Liver (tissue), 9 donors: ENCODE measurements around the gene PTPRD. TPM values are rescaled to one million over a fixed set of nuclear protein-coding genes. Genes with fewer than 3 reads are reported as not detected.

Source experiments
- DNase-seq: peaks from one replicate; pipeline ENCODE4 v3.0.0-alpha.2; 2017; ENCODE audit warnings: low spot score
- H3K27ac ChIP-seq, 2 donors: one replicate each; pipeline ENCODE4 v1.7.0; 2013; ENCODE audit warnings: inconsistent platforms in 2 of 2, low read length in 2 of 2, control low read depth in 1 of 2, low read depth in 1 of 2, mild to moderate bottlenecking in 1 of 2
- H3K27me3 ChIP-seq, 4 donors: one replicate each; pipeline versions ENCODE4 v1.6.1 to v1.7.0; 2013; ENCODE audit warnings: low read length in 3 of 4, inconsistent platforms in 1 of 4, mild to moderate bottlenecking in 1 of 4, moderate library complexity in 1 of 4; ENCODE audit not compliant: control insufficient read depth in 4 of 4, insufficient read depth in 4 of 4
- H3K36me3 ChIP-seq, 4 donors: one replicate each; pipeline versions ENCODE4 v1.6.1 to v1.7.0; 2013; ENCODE audit warnings: low read length in 3 of 4, mild to moderate bottlenecking in 3 of 4, low read depth in 1 of 4, moderate library complexity in 1 of 4; ENCODE audit not compliant: control insufficient read depth in 4 of 4, insufficient read depth in 3 of 4
- H3K4me1 ChIP-seq, 4 donors: one replicate each; pipeline versions ENCODE4 v1.6.1 to v1.7.0; 2013; ENCODE audit warnings: low read length in 3 of 4, mild to moderate bottlenecking in 3 of 4, moderate library complexity in 1 of 4; ENCODE audit not compliant: control insufficient read depth in 4 of 4, insufficient read depth in 4 of 4
- H3K4me3 ChIP-seq, 3 donors: one replicate each; pipeline versions ENCODE4 v1.6.1 to v1.7.0; 2013; ENCODE audit warnings: low read length in 3 of 3, control low read depth in 1 of 3, low read depth in 1 of 3, mild to moderate bottlenecking in 1 of 3
- H3K9ac ChIP-seq, 2 donors: one replicate each; pipeline ENCODE4 v1.7.0; 2013; ENCODE audit warnings: low read length in 2 of 2, mild to moderate bottlenecking in 2 of 2, moderate library complexity in 2 of 2, control low read depth in 1 of 2, low read depth in 1 of 2
- H3K9me3 ChIP-seq, 4 donors: one replicate each; pipeline versions ENCODE4 v1.6.1 to v1.7.0; 2013; ENCODE audit warnings: low read length in 3 of 4; ENCODE audit not compliant: control insufficient read depth in 4 of 4
- CTCF ChIP-seq: fragments of 150-350 bp; IDR thresholded peaks from 2 replicates; pipeline ENCODE4 v1.5.1; 2017; ENCODE audit warnings: improper control_type of control experiment, low read depth, low read length; ENCODE audit not compliant: missing input control
- FOXA2 ChIP-seq: IDR thresholded peaks from 2 replicates; pipeline ENCODE4 v1.6.1; 2016; ENCODE audit warnings: antibody characterized with exemption
- HNF4A ChIP-seq, 2 donors: conservative IDR thresholded peaks; 2 replicates each; pipeline ENCODE4 v1.6.1; 2016; ENCODE audit warnings: antibody characterized with exemption in 2 of 2, mild to moderate bottlenecking in 2 of 2
- HNF4G ChIP-seq: IDR thresholded peaks from 2 replicates; pipeline ENCODE4 v1.6.1; 2016; ENCODE audit warnings: antibody characterized with exemption
- JUND ChIP-seq, 2 donors: IDR thresholded peaks; 2 replicates each; pipeline ENCODE4 v1.6.1; 2016; ENCODE audit warnings: antibody characterized with exemption in 2 of 2
- MAX ChIP-seq: IDR thresholded peaks from 2 replicates; pipeline ENCODE4 v1.6.1; 2016; ENCODE audit warnings: antibody characterized with exemption
- NR2F2 ChIP-seq: IDR thresholded peaks from 2 replicates; pipeline ENCODE4 v1.6.1; 2016; ENCODE audit warnings: antibody characterized with exemption
- RAD21 ChIP-seq, 2 donors: IDR thresholded peaks; 2 replicates each; pipeline ENCODE4 v1.6.1; 2016; ENCODE audit warnings: antibody characterized with exemption in 2 of 2, mild to moderate bottlenecking in 2 of 2
- RXRA ChIP-seq, 2 donors: IDR thresholded peaks; 2 replicates each; pipeline ENCODE4 v1.6.1; 2017 to 2018; ENCODE audit warnings: antibody characterized with exemption in 2 of 2, mild to moderate bottlenecking in 1 of 2
- SP1 ChIP-seq: IDR thresholded peaks from 2 replicates; pipeline ENCODE4 v1.6.1; 2018; ENCODE audit warnings: antibody characterized with exemption, mild to moderate bottlenecking
- TAF1 ChIP-seq: conservative IDR thresholded peaks from 2 replicates; pipeline ENCODE4 v1.6.1; 2016; ENCODE audit warnings: antibody characterized with exemption, mild to moderate bottlenecking
- ZBTB33 ChIP-seq: IDR thresholded peaks from 2 replicates; pipeline ENCODE4 v1.6.1; 2016; ENCODE audit warnings: antibody characterized with exemption
- WGBS: extraction: QIAGEN DNeasy Blood & Tissue Kit; methylation state at CpG from one replicate; pipeline ENCODE4 v1.1.7; 2013; 5-methylcytosine and 5-hydroxymethylcytosine counted together
- polyA plus RNA-seq, 2 donors: library from polyadenylated mRNA; stranded (reverse) in 1 of 2; unstranded in 1 of 2; fragments of 200-250 nt in 1 of 2; fragments of >200 nt in 1 of 2; fragmentation: Nextera tagmentation in 1 of 2; extraction: Ambion mirVana in 1 of 2; gene quantifications; one replicate each; pipeline versions ENCODE4 v1.2.1 to v1.2.3, GENCODE V29; 2013 to 2015
- total RNA-seq, 2 donors: library from RNA; depleted of rRNA; stranded (reverse); fragments of >200 nt; gene quantifications; one replicate each; pipeline ENCODE4 v1.2.3, GENCODE V29; 2014
- donor health status: healthy.
- donor health status: healthy.
- donor health status: healthy.
- donor health status: healthy.
- donor health status: healthy.

The PTPRD gene
- total and polyA plus RNA-seq, 4 donors, result 0.78 to 34.2 (median 4.7) TPM

- H3K4me3 ChIP-seq, result no peak overlapping the region
- H3K36me3 ChIP-seq, result no peaks in the 10 kb centered on the region
- no peak for DNase-seq
- H3K4me1 ChIP-seq, result no peaks in the 10 kb centered on the region
- TF ChIP-seq SP1, result no peak
- TF ChIP-seq NR2F2, result no peak
- TF ChIP-seq FOXA2, result no peak
- H3K9me3 ChIP-seq, result no peaks in the 10 kb centered on the region
- H3K9ac ChIP-seq, result no peak overlapping the region
- WGBS, result 69% methylated on average over 2 of the region's 2 CpGs
- H3K27ac ChIP-seq, result no peak overlapping the region
- H3K27me3 ChIP-seq, result no peaks in the 10 kb centered on the region
Observed at GRCh38 chr9:8268216-8268878, 2344.5 kb downstream of the PTPRD start.

- H3K27me3 ChIP-seq, result no peaks in the 10 kb centered on the region
- H3K4me1 ChIP-seq, result no peaks in the 10 kb centered on the region
- 46% methylated on average over 2 of the region's 2 CpGs for WGBS
- H3K9me3 ChIP-seq, result no peaks in the 10 kb centered on the region
- TF ChIP-seq RXRA (IDR thresholded peaks at IDR 0.05) (peak in 1 of 2 donors; percentile 16), SP1 (no peak), CTCF (no peak), RAD21 (IDR thresholded peaks at IDR 0.05) (no peak), JUND (IDR thresholded peaks at IDR 0.05) (no peak)
- DNase-seq, result no peak
- H3K27ac ChIP-seq, result no peak overlapping the region
- H3K36me3 ChIP-seq, result no peaks in the 10 kb centered on the region
- no peak overlapping the region for H3K9ac ChIP-seq
- no peak overlapping the region for H3K4me3 ChIP-seq
Observed at GRCh38 chr9:8267636-8268035, 2345.2 kb downstream of the PTPRD start.

DNA sequence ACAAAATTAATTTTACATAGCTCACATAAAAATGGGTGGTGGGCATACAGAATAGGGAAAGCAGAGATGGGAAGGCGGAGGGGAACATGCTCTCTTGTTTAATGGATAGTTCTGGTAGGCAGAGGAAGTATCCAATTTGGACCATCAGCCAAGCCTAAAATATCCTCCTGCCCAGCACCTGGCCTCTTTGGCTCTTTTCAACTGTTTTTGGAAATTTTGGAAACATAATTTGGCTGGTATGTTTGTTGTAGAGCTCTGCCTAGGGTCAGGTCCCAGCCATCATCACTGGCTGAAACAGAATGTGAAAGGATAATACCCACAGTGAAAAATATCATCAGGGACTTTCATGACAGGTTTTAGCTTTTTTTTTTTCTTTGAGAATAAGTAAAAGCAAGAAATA lies 2345.9 kb downstream of the PTPRD start:
- Histone ChIP-seq H3K4me3 (no peak overlapping the region), H3K4me1 (no peaks in the 10 kb centered on the region), H3K27ac (no peak overlapping the region), H3K9ac (no peak overlapping the region), H3K9me3 (no peaks in the 10 kb centered on the region), H3K27me3 (no peaks in the 10 kb centered on the region), H3K36me3 (no peaks in the 10 kb centered on the region)
- TF ChIP-seq RAD21 (IDR thresholded peaks at IDR 0.05), result no peak
- TF ChIP-seq HNF4G, result no peak
- no peak for TF ChIP-seq SP1
- no peak for TF ChIP-seq ZBTB33
- no peak for TF ChIP-seq TAF1
- no peak for TF ChIP-seq CTCF
- no peak for TF ChIP-seq NR2F2
- TF ChIP-seq HNF4A (conservative IDR thresholded peaks at IDR 0.05), result no peak
- no peak for TF ChIP-seq MAX
- DNase-seq, result no peak
- 9% methylated on average over 1 of the region's 1 CpG for WGBS
